HUES64 (cell line): Measurements from ENCODE around the gene SIAH1. TPM values are rescaled to one million over a fixed set of nuclear protein-coding genes. Genes with fewer than 3 reads are reported as not detected.

ENCODE experiments used
- H3K27ac ChIP-seq: 2 replicates; pipeline ENCODE4 v1.7.0; 2013; ENCODE audit warnings: low read depth, low read length, inconsistent platforms
- H3K27me3 ChIP-seq: 2 replicates; pipeline ENCODE4 v1.6.1; 2013; ENCODE audit warnings: mild to moderate bottlenecking, low read length; ENCODE audit not compliant: insufficient read depth
- H3K36me3 ChIP-seq: 2 replicates; pipeline ENCODE4 v1.6.1; 2013; ENCODE audit warnings: mild to moderate bottlenecking, low read length; ENCODE audit not compliant: insufficient read depth
- H3K4me1 ChIP-seq: 2 replicates; pipeline ENCODE4 v1.6.1; 2013; ENCODE audit warnings: mild to moderate bottlenecking, low read length, moderate library complexity; ENCODE audit not compliant: insufficient read depth
- H3K4me3 ChIP-seq: 2 replicates; pipeline ENCODE4 v1.5.1; 2013; ENCODE audit warnings: mild to moderate bottlenecking, low read length, moderate library complexity
- H3K9ac ChIP-seq: 2 replicates; pipeline ENCODE4 v1.6.1; 2013; ENCODE audit warnings: mild to moderate bottlenecking, low read depth, low read length
- H3K9me3 ChIP-seq: 2 replicates; pipeline ENCODE4 v1.6.1; 2013; ENCODE audit warnings: low read depth, low read length; ENCODE audit not compliant: insufficient read depth
- WGBS: fragments of 150-250, 120-280 bp; methylation state at CpG from one replicate; pipeline ENCODE4 v1.1.7; 2013; ENCODE audit warnings: missing lambda C conversion rate; 5-methylcytosine and 5-hydroxymethylcytosine counted together
- polyA plus RNA-seq, 2 experiments: library from polyadenylated mRNA; stranded (reverse); fragments of 50-300 nt; gene quantifications; one replicate each; pipeline ENCODE4 v1.2.3, GENCODE V29; 2013

Gene SIAH1, protein sequence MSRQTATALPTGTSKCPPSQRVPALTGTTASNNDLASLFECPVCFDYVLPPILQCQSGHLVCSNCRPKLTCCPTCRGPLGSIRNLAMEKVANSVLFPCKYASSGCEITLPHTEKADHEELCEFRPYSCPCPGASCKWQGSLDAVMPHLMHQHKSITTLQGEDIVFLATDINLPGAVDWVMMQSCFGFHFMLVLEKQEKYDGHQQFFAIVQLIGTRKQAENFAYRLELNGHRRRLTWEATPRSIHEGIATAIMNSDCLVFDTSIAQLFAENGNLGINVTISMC
- 36.8 TPM for polyA plus RNA-seq (2013, experiment 1 of 2)
- polyA plus RNA-seq (2013, experiment 2 of 2) = 40.1 TPM

DNA sequence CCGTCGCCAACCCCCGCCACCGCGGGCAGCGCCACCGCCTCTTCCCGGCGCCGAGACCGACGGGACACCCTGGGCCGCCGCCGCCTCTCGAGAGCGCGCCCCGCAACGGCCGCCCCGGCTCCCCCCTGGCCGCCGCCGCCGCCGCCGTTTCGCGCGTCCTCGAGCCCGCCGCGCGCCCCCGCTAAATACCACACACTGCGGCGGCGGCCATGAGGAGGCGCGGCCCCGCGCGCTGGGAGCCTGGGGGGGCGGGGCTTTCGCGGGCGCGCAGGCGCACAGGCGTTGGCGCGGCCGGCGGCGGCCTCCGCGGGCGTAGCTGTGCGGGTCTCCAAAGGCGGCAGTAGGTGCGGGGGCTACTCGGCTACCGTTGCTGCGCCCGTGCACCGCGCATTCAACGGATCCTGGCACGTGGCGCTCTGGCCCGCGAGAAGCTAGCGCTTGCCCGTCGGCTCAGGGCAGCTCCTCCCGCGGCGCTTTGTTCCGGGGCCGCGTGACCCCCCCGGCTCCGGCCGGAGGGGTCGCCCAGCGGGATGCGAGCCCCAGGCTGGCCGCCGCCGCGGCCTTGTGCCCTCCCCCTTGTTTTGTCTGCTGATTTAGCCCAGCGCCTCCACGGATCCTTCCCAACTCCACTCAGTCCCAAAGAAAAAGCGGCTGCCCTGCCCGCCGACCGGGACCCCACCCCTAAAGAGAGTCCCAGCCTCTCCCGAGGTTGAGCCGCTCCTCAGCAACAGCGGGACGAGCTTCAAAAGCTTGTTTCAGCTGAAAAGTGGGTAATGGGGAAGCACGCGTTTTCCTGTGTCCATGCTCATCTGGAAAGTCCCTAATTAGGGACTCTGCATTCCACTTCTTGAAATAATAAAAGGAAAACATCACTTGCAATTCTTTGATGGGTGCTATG is at the start of gene SIAH1:
TSS of gene SIAH1 (minus strand) at position 161 of the 898 bp plus-strand sequence. CDS start 22,985 bp downstream, outside the sequence.
- WGBS = under 1% methylated on average over 105 of the region's 105 CpGs
- peak within 1 kb of the TSS; percentile 100 for H3K9ac ChIP-seq
- no peaks in the 10 kb centered on the region for H3K27me3 ChIP-seq
- no peaks in the 10 kb centered on the region for H3K9me3 ChIP-seq
- peak within 1 kb of the TSS; percentile 100 for H3K27ac ChIP-seq
- peak within 1 kb of the TSS; percentile 81 for H3K4me3 ChIP-seq
- peaks cover 12% of the 10 kb centered on the region for H3K4me1 ChIP-seq
- no peaks in the 10 kb centered on the region for H3K36me3 ChIP-seq

DNA sequence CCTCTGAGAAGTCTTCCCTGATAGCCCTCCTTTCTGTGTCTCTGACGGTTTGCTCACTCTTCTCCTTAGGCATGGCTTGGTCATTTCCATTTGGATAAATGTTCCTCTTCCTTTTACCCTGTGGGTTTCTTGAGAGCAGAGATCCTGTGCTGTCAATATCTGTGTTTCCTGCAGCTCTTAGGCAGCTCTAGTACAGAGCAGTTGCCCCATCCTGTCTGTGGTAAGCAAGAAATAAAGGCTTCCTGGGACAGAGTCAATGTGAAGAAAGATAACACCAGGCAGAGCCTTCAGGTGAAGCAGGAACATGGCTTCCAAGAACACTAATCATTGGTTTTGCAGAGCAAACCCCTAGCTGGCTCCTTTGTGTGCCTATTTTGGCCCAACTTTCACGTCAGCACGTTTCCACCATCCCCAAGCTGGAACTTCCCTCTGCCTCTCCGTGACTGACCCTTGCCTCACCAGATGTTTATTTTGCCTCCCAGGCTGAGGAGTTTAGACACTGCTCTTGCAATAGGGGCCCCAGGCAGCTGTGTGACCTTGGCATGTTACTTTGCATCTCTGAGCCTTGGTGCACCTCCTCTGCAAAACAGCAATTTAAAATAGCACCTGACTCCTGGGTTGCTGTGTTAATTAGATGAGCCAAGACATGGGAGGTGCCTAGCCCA is 49.6 kb upstream of the SIAH1 start:
- no peaks in the 10 kb centered on the region for H3K27me3 ChIP-seq
- 81% methylated on average over 4 of the region's 4 CpGs for WGBS
- H3K9me3 ChIP-seq = no peaks in the 10 kb centered on the region
- no peak overlapping the region for H3K27ac ChIP-seq
- H3K4me3 ChIP-seq = no peak overlapping the region
- peaks cover 8% of the 10 kb centered on the region; the same call in 1 of the 2 replicates for H3K4me1 ChIP-seq
- H3K36me3 ChIP-seq = no peaks in the 10 kb centered on the region
- H3K9ac ChIP-seq = no peak overlapping the region

DNA sequence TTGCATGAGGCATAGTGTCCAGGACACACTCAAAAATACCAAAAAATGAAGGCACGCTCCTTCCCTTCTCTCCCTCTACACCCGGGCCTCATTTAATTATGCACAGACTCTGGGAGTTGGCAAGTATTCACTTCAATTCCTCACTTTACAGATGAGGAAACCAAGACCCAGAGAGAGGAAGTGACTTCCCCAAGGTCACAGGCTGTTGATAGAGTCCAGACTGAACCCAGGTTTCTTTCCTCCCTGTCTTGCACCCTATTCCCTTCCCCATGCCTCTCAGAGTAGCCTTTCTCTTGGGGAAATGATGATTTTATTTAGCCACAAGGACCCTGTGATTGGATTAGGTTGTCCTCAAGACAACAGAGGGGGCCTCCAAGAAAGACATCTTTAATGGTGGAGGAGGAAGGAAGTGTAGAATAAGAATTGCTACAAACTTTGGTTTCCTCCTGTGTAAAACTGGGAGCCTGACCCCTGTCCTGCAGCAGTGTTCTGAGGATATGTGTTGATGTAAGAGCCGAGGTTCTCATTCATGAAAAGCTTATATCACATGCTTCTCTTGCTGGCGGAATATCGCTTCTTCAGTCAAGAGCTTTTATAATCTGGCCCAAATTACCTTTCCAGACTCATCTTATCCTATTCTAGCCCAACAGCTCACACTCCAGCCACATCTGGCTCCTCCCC is 48.8 kb upstream of the SIAH1 start:
- Histone ChIP-seq H3K27ac (no peak overlapping the region), H3K4me3 (no peak overlapping the region), H3K9me3 (no peaks in the 10 kb centered on the region), H3K4me1 (peaks cover 8% of the 10 kb centered on the region; the same call in 1 of the 2 replicates), H3K9ac (no peak overlapping the region), H3K27me3 (no peaks in the 10 kb centered on the region), H3K36me3 (no peaks in the 10 kb centered on the region)
- 90% methylated on average over 5 of the region's 5 CpGs for WGBS

DNA sequence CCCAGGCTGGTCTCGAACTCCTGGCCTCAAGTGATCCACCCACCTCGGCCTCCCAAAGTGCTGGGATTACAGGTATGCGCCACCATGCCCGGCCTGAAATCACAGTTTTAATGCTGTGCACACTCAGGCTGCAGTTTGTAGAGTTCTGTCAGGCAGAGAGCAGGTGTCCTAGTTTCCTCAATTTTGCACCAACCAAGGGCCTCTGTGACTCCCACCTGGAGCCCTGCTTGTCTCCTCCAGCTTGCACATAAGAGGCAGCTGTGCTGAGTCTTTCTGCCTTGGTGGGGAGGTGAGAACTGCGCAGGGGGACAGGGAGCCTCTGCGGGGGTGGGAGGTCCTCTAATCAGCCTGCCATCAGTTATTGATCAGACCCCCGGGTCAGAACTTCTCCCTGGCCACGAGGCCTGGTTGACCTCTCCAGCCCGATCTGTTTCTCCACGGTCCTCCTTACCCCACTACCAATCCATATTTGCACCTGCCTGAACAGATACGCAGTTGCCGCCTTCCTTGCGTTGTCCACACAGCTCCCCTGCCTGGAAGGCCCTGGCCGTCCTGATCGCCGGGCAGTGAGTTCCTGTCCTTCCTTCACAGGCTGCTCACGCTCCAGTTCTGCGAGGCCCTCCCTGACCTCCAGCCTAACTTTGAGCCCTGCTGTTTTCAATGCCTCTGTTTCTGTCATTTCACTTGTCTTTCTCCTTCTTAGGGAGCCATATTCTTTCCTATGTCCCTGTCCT is 48.1 kb upstream of the SIAH1 start:
- no peak overlapping the region for H3K27ac ChIP-seq
- H3K9me3 ChIP-seq = no peaks in the 10 kb centered on the region
- H3K27me3 ChIP-seq = no peaks in the 10 kb centered on the region
- H3K9ac ChIP-seq = no peak overlapping the region
- H3K4me3 ChIP-seq = no peak overlapping the region
- no peaks in the 10 kb centered on the region for H3K36me3 ChIP-seq
- WGBS = 94% methylated on average over 18 of the region's 18 CpGs
- H3K4me1 ChIP-seq = peaks cover 8% of the 10 kb centered on the region; the same call in 1 of the 2 replicates

DNA sequence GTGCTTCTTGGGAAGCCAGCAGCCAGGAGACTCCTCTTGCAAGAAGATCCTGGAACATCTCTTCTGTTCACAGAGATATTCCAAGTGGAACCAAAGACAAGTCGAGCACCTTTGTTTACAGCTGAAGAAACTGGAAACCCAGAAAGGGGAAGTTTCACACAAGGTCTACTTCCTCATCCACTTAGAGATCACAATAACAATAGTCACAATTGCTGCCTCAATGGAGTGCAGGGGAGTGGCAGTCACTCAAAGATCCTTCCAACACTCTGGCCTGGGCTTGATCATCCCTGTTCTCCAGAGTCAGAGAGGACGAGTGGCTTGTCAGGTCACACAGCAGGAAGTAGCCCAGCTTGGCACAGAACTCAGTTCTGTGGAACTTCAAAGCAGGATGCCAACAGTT is 46.9 kb upstream of the SIAH1 start:
- peaks cover 8% of the 10 kb centered on the region; the same call in 1 of the 2 replicates for H3K4me1 ChIP-seq
- H3K9ac ChIP-seq = no peak overlapping the region
- H3K9me3 ChIP-seq = no peaks in the 10 kb centered on the region
- no peak overlapping the region for H3K27ac ChIP-seq
- 55% methylated on average over 2 of the region's 2 CpGs for WGBS
- H3K27me3 ChIP-seq = no peaks in the 10 kb centered on the region
- no peak overlapping the region for H3K4me3 ChIP-seq
- no peaks in the 10 kb centered on the region for H3K36me3 ChIP-seq

DNA sequence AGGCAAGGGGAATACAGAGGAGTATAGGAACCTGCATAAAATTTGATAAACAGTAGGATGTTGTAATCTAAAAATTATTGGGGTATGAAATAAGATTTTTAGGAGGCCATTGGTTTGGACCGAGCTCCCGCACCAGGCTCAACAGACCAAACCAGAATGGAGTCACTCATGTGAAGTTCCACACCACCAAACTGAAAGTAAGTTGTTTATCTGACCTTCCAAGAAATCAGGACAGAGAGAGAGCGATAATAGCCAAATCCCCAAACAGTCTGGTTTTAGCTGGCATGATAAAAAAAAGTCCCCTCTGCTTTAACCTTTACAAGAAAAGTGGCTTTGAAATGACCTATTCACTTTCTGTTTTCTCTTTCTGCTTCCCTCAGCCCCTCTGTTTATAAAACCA is 45.7 kb upstream of the SIAH1 start:
- Histone ChIP-seq H3K4me1 (peaks cover 8% of the 10 kb centered on the region; the same call in 1 of the 2 replicates), H3K36me3 (no peaks in the 10 kb centered on the region), H3K27ac (no peak overlapping the region), H3K4me3 (no peak overlapping the region), H3K9ac (no peak overlapping the region), H3K9me3 (no peaks in the 10 kb centered on the region), H3K27me3 (no peaks in the 10 kb centered on the region)
- 100% methylated on average over 3 of the region's 3 CpGs for WGBS

DNA sequence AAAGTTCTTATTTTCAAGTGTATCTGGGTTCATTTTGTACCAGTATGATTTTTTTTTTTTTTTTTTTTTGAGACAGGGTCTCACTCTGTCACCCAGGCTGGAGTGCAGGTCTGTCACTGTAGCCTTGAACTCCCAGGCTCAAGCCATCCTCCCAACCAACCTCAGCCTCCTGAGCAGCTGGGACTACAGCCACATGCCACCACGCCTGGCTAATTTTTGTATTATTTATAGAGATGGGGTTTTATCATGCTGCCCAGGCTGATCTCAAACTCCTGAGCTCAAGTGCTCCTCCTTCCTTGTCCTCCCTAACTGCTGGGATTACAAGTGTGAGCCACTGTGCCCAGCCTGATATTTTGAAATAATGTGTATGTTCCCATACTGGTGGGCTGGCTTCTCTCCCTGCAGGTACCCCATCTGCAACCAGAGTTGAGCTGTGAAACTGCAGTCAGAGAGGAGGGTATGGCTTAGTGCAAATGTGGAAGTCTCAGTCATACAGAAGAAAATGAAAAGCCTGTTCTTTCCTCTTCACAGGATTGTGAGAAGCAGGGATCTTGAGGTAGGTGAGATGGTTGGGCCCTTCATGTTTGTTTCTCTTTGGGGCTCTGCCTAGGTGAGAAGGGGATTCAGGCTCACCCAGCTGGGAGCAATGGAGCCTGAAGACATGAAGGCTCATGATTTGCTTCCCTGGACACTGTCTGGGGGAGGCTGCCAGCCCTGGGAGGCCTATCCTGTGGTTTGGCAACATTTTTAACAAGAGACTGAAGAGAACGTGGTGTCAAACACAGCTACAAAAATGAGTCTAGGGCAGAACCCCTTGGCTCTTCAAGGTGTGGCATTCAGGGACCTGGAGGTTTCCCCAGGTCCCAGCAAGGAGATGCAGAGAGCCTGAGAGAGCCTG is 41.3 kb upstream of the SIAH1 start:
- Histone ChIP-seq H3K4me1 (no peaks in the 10 kb centered on the region), H3K9ac (no peak overlapping the region), H3K4me3 (no peak overlapping the region), H3K36me3 (no peaks in the 10 kb centered on the region), H3K27ac (no peak overlapping the region), H3K9me3 (no peaks in the 10 kb centered on the region), H3K27me3 (no peaks in the 10 kb centered on the region)
- 96% methylated on average over 1 of the region's 2 CpGs for WGBS

DNA sequence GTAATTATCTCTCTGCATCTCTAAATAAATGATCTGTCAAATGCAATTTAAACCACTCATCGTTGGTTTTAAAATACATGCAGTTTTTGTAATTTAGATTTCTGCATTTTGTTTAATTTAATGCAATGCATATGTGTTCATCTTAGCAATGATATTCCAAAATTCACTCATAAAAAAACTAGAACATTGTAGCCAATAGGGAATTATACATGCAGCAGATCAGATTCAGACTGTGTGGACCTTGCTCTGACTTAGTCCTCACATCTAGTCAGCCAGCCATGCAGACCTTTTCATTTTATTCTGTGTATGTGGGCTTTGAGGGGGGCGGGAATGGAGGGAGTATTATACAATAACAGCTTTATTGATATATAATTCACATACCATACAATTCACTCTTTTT is 37.3 kb upstream of the SIAH1 start:
- no peaks in the 10 kb centered on the region for H3K9me3 ChIP-seq
- H3K36me3 ChIP-seq = no peaks in the 10 kb centered on the region
- WGBS = 100% methylated on average over 1 of the region's 2 CpGs
- H3K4me1 ChIP-seq = no peaks in the 10 kb centered on the region
- no peak overlapping the region for H3K27ac ChIP-seq
- H3K27me3 ChIP-seq = no peaks in the 10 kb centered on the region
- no peak overlapping the region for H3K9ac ChIP-seq
- H3K4me3 ChIP-seq = no peak overlapping the region

DNA sequence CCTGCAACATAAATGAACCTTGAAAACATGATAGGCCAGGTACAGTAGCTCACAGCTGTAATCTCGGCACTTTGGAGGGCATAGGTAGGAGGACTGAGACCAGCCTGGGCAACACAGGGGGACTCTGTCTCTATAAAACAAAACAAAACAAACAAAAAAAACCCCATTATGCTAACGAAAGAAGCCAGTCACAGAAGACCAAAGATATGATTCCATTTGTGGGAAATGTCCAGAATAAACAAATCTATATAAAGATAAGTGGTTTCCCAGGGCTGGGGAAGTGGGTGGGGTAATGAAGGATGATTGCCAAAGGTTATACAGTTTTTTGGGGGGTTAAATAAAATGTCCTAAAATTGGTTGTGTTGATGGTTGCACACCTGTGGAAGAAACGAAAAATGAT is 36.5 kb upstream of the SIAH1 start:
- Histone ChIP-seq H3K9ac (no peak overlapping the region), H3K27ac (no peak overlapping the region), H3K4me3 (no peak overlapping the region), H3K9me3 (no peaks in the 10 kb centered on the region), H3K27me3 (no peaks in the 10 kb centered on the region), H3K4me1 (no peaks in the 10 kb centered on the region), H3K36me3 (no peaks in the 10 kb centered on the region)
- WGBS = 92% methylated on average over 2 of the region's 3 CpGs
